ENCODE data around the gene FAM83C. TPM values are rescaled to one million over a fixed set of nuclear protein-coding genes. Genes with fewer than 3 reads are reported as not detected.

Gene FAM83C
- under 0.01 and 0.11 TPM in 2 replicates for total RNA-seq

DNA sequence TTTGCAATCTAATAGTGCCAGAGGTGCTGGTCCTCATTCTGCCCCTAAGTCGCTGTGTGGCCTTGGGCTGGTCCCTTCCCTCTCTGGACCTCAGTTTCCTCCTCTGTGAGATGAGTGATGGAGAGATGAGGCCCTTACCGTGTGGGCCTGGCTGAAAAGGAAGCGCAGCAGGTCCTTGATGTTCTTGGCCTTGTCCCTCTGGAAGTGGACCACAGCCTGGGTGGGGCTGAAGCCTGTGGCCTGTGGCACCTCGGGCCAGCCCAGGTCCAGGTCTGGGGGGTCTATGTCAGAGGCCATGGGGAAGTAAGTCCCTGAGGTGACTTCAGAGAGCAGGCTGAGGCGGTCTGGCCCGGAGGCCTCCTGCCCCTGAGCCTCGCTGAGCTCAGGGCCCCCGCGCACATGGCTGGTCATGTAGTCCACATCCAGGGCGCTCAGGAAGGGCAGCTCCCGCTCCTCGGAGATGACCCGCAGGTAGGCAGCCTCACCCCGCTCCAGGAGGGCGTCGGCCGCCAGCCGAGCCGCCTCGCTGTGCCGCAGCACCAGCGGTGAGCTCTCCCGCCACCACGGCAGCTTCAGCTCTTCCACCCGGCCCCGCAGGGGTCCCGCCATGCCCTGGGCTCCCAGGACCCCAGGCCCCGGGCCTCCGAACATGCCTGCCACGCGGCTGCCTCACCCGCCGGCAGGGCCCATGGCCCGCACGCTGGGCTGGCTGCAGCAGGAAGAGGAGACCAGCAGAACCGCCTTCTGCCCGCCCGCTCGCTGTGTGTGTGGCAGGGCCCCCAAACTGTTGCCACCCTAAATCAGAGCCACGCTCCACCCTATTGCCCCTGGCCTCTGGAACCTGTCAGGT is at the start of gene FAM83C:
FAM83C (minus strand) TSS at position 772 of the 850 bp plus-strand sequence; CDS start at position 651, 121 bp downstream.

DNA sequence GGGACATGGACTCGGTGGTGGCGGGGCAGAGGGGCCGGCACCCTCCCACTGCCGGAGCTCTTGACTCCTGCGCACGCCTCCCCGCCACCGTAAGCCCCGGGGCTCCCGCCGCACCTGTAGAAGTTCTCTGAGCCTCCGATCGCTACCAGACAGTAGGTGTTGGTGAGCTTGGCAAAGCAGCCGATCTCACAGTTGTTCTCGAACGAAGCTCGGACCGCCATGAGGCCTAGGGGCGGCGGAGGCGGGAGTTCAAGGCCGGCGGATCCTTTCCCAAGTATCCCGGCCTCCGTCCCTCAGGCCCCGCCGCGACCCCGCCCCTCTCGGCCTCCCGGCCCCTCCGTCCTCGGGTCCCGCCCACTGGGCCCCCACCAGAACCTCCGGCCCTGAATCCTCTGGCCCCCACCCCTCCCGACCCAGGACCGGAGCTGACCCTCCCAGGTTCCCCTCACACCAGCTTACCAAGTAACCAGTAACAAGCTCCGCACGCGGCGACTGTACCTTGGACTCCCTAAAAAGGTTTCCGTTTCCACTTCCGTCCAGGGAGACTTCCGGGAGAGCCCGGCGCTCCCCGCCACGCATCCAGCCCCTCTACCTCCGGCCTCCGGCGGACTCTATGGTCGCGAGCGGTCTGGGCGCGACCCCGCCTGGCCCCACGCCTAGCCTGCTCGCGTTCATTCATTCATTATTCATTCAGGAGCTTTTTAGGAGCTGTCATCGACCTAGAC is 7.8 kb downstream of the FAM83C start, which contains the start of gene EIF6:
EIF6 (minus strand) TSS at position 506 of the 725 bp plus-strand sequence; CDS start at position 221, 285 bp downstream.

GRCh38 chr20:35277531-35278395 is 14.5 kb downstream of the FAM83C start, which contains the start of gene MMP24OS:
Gene MMP24OS (minus strand): TSS chr20:35278122. CDS start chr20:35277929, 193 bp downstream.

Other genes starting within 250 kb of the FAM83C start
- gene TRPC4AP, start 199.6 kb downstream of the FAM83C start, total RNA-seq = 86.2 and 88.6 TPM in 2 replicates
- gene EDEM2, start 145.1 kb downstream of the FAM83C start, total RNA-seq = 33.1 and 33.4 TPM in 2 replicates
- gene PROCR, start 120.4 kb downstream of the FAM83C start, total RNA-seq = 44.2 and 60.6 TPM in 2 replicates
- gene MMP24, start 65.7 kb downstream of the FAM83C start, total RNA-seq = 1.4 TPM in 2 replicates
- gene MMP24OS, start 14.3 kb downstream of the FAM83C start, total RNA-seq = 27.3 and 31.3 TPM in 2 replicates
- 73.0 and 92.3 TPM in 2 replicates for gene EIF6, start 7.7 kb downstream of the FAM83C start, total RNA-seq
- 28.7 and 29.2 TPM in 2 replicates for gene UQCC1, start 119.5 kb upstream of the FAM83C start, total RNA-seq
- gene GDF5, start 145.8 kb upstream of the FAM83C start, total RNA-seq = 94.0 and 105 TPM in 2 replicates
- gene CEP250, start 163.2 kb upstream of the FAM83C start, total RNA-seq = 24.0 and 26.2 TPM in 2 replicates
- not detected in 2 replicates for gene C20orf173, start 237.2 kb upstream of the FAM83C start, total RNA-seq
- gene ERGIC3, start 249.7 kb upstream of the FAM83C start, total RNA-seq = 354 and 412 TPM in 2 replicates